ENCODE results near the gene MAP2K1.

DNA sequence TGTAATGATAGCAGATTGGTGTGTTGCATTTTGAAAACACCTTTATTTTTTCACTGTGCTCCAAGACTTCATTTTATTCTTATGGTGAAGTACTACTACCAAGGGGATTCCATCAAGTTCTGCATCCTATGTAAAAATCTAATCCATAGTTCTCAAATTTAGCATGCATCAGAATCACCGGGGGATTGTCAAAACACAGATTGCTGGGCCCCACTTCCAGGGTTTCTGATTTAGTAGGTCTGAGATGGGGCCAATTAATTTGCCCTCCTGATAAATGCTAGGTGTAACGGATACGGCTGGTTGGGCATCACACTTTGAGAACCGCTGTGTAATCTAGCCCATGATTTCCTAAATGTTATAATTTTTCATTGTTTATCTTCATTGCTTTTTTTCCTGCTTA is 119.1 kb downstream of the MAP2K1 start:
- TF ChIP-seq, protein P1, sequence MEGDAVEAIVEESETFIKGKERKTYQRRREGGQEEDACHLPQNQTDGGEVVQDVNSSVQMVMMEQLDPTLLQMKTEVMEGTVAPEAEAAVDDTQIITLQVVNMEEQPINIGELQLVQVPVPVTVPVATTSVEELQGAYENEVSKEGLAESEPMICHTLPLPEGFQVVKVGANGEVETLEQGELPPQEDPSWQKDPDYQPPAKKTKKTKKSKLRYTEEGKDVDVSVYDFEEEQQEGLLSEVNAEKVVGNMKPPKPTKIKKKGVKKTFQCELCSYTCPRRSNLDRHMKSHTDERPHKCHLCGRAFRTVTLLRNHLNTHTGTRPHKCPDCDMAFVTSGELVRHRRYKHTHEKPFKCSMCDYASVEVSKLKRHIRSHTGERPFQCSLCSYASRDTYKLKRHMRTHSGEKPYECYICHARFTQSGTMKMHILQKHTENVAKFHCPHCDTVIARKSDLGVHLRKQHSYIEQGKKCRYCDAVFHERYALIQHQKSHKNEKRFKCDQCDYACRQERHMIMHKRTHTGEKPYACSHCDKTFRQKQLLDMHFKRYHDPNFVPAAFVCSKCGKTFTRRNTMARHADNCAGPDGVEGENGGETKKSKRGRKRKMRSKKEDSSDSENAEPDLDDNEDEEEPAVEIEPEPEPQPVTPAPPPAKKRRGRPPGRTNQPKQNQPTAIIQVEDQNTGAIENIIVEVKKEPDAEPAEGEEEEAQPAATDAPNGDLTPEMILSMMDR (IDR thresholded peaks at IDR 0.05), result no peak
- TF ChIP-seq POLR2A (IDR thresholded peaks at IDR 0.05), result no peak
